ENCODE data around the gene GDF10. TPM values are rescaled to one million over a fixed set of nuclear protein-coding genes. Genes with fewer than 3 reads are reported as not detected.

GDF10 gene
- total RNA-seq, 2 experiments from 2014 or later = 0.50 to 0.56 TPM

DNA sequence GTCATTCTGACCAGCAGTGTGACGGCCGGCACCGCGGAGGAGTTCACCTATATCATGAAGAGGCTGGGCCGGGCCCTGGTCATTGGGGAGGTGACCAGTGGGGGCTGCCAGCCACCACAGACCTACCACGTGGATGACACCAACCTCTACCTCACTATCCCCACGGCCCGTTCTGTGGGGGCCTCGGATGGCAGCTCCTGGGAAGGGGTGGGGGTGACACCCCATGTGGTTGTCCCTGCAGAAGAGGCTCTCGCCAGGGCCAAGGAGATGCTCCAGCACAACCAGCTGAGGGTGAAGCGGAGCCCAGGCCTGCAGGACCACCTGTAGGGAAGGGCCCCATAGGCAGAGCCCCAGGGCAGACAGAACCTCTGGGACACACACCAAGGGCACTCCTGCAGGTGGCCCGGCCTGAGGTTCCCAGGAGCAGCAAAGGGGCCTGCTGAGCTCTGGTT lies 57.2 kb downstream of the GDF10 start:
- Mint-ChIP-seq H3K27ac (no peak overlapping the region), H3K4me1 (ENCODE audit: low read depth) (no peaks in the 10 kb centered on the region), H3K36me3 (no peaks in the 10 kb centered on the region), H3K9me3 (no peaks in the 10 kb centered on the region), H3K4me3 (no peak overlapping the region), H3K27me3 (no peaks in the 10 kb centered on the region)
- intact Hi-C loops (cut with micrococcal nuclease) = no loop called here
- ChIA-PET CTCF (interaction anchor here (2.2 kb wide), 1 partner anchor 17 kb away, joined by 10 read pairs; no protein-coding TSS in a partner anchor), POLR2A (no interaction called here)
- DNase-seq = no peak

DNA sequence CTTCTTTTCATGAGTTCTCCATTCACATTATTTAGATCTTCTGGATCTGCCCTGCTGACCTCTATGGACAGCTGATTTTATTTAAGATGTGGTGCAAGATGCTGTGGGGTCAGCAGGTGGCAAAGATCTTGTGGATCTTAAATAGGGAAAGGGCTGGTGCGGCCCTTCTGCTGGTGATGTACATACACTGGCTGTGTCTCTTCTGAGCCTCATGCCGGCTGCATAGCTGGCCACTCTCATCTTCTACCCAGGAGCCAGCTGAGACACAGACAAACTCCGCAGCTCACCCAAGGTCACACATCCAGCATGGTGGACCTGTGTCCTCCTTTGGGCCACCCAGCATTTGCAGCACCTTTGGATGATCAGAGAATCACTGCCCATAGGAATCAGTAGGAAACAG lies 57.9 kb downstream of the GDF10 start:
- ChIA-PET CTCF (interaction anchor here (2.2 kb wide), 1 partner anchor 17 kb away, joined by 10 read pairs; no protein-coding TSS in a partner anchor), POLR2A (no interaction called here)
- Mint-ChIP-seq H3K4me3 (no peak overlapping the region), H3K27ac (no peak overlapping the region), H3K4me1 (ENCODE audit: low read depth) (no peaks in the 10 kb centered on the region), H3K9me3 (no peaks in the 10 kb centered on the region), H3K36me3 (no peaks in the 10 kb centered on the region), H3K27me3 (no peaks in the 10 kb centered on the region)
- DNase-seq = no peak
- intact Hi-C loops (cut with micrococcal nuclease) = no loop called here

DNA sequence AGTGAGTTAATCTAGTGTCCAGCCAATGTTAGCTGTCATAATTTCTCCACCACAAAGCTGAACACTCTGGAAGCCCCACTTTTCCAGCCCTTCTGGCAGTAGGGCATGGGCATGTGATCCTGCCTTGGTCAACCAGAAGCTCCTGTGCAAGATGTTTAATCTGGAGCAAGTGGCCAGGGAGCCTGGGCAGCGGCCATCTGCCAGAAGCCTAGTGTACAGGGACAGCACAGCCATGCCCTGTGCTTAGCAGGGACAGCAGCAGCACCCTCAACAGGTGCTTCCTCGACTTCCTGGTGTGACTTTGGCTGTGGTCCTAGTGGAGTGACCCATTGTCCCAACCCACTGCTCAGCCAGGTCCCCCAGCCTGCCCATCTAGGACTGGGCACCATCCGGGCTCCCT lies 58.5 kb downstream of the GDF10 start:
- H3K4me3 Mint-ChIP-seq = no peak overlapping the region
- no peaks in the 10 kb centered on the region for H3K36me3 Mint-ChIP-seq
- DNase-seq = no peak
- intact Hi-C loops (cut with micrococcal nuclease) = no loop called here
- H3K27ac Mint-ChIP-seq = no peak overlapping the region
- ChIA-PET CTCF (interaction anchor here (2.2 kb wide), 1 partner anchor 18 kb away, joined by 10 read pairs; no protein-coding TSS in a partner anchor), POLR2A (no interaction called here)
- H3K27me3 Mint-ChIP-seq = no peaks in the 10 kb centered on the region
- H3K9me3 Mint-ChIP-seq = no peaks in the 10 kb centered on the region
- H3K4me1 Mint-ChIP-seq (ENCODE audit: low read depth) = no peaks in the 10 kb centered on the region

DNA sequence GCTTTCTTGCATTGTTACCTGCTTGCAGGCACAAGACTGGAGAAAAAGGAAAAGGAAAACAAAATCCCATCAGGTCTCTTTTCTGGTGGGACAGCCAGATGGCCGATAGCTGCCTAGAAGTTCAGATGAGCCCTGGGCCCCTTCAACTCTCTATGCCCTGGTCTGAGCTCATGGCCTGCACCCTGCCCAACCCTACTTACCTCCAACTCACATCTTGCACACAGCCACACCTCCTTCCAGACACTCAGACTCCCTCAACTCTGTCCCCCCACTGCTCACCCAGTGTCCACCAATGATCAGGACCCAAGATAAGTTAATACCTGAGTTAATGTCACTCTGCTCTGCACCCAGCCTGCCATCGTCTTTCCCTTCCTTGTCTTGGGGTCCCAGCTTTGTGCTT lies 59.1 kb downstream of the GDF10 start:
- Mint-ChIP-seq H3K4me3 (no peak overlapping the region), H3K27me3 (no peaks in the 10 kb centered on the region), H3K9me3 (no peaks in the 10 kb centered on the region), H3K4me1 (ENCODE audit: low read depth) (no peaks in the 10 kb centered on the region), H3K27ac (no peak overlapping the region), H3K36me3 (no peaks in the 10 kb centered on the region)
- ChIA-PET CTCF (interaction anchor here (0.9 to 2.2 kb wide), 2 partner anchors 18 kb away, joined by 3 to 10 read pairs; no protein-coding TSS in a partner anchor), POLR2A (no interaction called here)
- no peak for DNase-seq
- intact Hi-C loops (cut with micrococcal nuclease) = no loop called here

DNA sequence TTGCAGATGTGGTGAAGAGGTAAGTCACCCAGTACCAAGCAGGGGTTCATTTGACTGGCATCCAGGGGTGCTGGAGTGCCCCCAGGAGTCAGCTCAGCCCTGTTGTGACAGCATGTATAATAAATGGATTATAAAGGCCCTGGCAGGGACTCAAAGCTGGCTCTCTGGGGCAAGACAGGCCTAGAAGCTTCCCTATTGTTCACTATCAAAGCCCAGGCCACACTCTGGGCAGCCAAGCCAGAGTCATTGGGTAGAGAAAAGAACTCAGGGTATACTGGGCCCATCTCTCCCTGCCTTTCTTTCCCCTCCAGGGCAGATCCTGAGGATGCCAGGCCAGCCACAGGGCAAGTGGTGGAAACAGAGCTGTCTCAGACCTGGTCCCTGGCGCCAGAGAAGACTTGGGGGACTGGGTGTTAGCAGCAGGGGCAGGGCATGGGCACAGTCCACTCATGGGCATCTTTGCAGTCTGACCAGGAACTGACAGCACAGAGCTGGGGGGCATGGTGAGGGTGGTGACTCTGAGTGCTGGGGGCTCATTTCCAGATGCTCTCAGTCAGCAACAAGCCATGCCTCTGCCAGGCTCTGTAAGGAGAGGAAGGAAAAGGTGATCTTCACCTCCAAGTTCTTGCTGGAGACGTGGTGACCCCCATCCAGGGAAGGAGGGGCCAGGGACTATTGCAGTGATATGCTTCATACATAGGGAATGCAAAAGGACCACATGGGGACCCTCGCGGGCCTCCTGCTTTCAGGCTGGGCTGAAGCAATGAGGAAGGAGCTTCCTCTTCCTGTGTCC lies 59.8 kb downstream of the GDF10 start:
- no peak for DNase-seq
- ChIA-PET POLR2A (no interaction called here), CTCF (interaction anchor here (0.9 kb wide), 1 partner anchor 19 kb away, joined by 3 read pairs; no protein-coding TSS in a partner anchor)
- Mint-ChIP-seq H3K4me1 (ENCODE audit: low read depth) (no peaks in the 10 kb centered on the region), H3K27ac (no peak overlapping the region), H3K4me3 (no peak overlapping the region), H3K9me3 (no peaks in the 10 kb centered on the region), H3K27me3 (no peaks in the 10 kb centered on the region), H3K36me3 (no peaks in the 10 kb centered on the region)
- intact Hi-C loops (cut with micrococcal nuclease) = no loop called here

DNA sequence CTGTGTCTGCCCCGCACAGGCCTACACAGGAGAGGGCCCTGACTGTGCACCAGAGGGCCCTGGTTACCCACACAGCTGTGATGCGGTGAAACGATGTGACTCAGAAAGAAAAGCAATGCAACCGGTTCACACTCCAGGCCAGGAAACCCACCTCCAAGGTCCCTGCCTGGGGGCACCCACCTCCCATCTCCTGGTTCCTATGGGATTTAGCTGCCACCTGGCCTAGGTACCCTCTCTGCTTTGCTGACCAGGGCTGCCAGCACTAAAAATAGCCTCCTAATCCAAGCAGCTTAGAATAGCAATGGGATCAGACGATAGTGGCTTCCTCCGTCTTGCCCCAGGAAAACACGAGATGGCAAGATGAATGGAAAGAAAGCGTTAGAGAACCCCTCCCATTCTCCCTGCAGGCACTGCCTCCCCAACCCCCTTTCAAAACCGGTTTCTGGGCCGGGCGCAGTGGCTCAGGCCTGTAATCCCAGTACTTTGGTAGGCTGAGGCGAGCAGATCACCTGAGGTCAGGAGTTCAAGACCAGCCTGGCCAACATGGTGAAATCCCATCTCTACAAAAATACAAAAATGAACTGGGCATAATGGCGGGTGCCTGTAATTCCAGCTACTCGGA lies 60.5 kb downstream of the GDF10 start:
- intact Hi-C loops (cut with micrococcal nuclease) = loop anchor here (1.0 kb wide), 1 partner anchor 24 kb away; the partner anchor contains the start of gene ZNF488
- H3K4me3 Mint-ChIP-seq = no peak overlapping the region
- H3K9me3 Mint-ChIP-seq = no peaks in the 10 kb centered on the region
- no peaks in the 10 kb centered on the region for H3K4me1 Mint-ChIP-seq (ENCODE audit: low read depth)
- no peak for DNase-seq
- no peaks in the 10 kb centered on the region for H3K36me3 Mint-ChIP-seq
- no peaks in the 10 kb centered on the region for H3K27me3 Mint-ChIP-seq
- CTCF ChIA-PET = no interaction called here
- POLR2A ChIA-PET = no interaction called here
- no peak overlapping the region for H3K27ac Mint-ChIP-seq

DNA sequence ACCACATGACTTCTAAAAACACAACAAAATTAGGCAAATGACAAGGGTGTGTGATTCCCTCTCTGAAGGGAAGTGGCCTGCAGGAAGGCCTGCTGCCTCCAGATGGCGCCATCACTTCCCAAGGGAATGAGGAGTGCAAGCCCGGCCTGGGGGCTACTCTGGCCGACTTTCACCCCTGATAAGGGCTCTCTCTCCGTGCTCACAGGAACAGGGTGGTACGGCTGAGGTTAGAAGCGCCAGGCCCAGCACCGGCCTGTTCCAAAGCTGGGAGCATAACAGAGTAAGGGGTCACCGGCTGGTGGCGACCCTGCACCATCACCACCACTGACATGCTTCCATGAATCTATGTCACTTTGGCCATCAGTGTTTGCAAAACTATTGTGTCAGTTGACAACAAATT lies 61.3 kb downstream of the GDF10 start:
- ChIA-PET POLR2A (no interaction called here), CTCF (interaction anchor here (1.1 to 1.7 kb wide), 4 partner anchors 14 to 43 kb away, joined by 3 to 4 read pairs (median 4); no protein-coding TSS in a partner anchor)
- Mint-ChIP-seq H3K4me1 (ENCODE audit: low read depth) (no peaks in the 10 kb centered on the region), H3K4me3 (no peak overlapping the region), H3K36me3 (no peaks in the 10 kb centered on the region), H3K27me3 (no peaks in the 10 kb centered on the region), H3K9me3 (no peaks in the 10 kb centered on the region), H3K27ac (no peak overlapping the region)
- intact Hi-C loops (cut with micrococcal nuclease) = loop anchor here (1.0 kb wide), 1 partner anchor 23 kb away; the partner anchor contains the start of gene ZNF488
- DNase-seq = peak; percentile 50

DNA sequence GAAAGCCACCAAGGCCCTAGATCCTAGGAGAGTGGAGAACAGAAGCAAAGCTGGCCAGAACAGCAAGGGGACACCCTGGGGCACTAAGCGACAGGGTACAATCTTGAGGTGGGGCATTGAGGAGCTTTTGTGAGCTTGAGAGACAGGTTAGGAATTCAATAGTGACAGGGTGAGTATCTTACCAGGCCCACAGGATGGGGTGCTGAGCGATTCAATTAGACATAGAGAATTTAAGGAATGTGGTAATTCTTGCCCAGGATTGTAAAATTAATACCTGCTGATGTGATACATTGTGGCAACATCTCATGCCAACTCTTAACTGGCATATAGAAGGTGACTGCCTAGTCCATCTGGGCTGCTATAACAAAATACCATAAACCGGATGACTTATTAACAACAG lies 62.2 kb downstream of the GDF10 start:
- no peaks in the 10 kb centered on the region for H3K9me3 Mint-ChIP-seq
- no peaks in the 10 kb centered on the region for H3K36me3 Mint-ChIP-seq
- no peak overlapping the region for H3K4me3 Mint-ChIP-seq
- POLR2A ChIA-PET = no interaction called here
- CTCF ChIA-PET = interaction anchor here (1.1 to 2.2 kb wide), 6 partner anchors 13 to 338 kb away, joined by 3 to 6 read pairs (median 4); no protein-coding TSS in a partner anchor
- intact Hi-C loops (cut with micrococcal nuclease) = no loop called here
- DNase-seq = no peak
- no peaks in the 10 kb centered on the region for H3K27me3 Mint-ChIP-seq
- H3K4me1 Mint-ChIP-seq (ENCODE audit: low read depth) = no peaks in the 10 kb centered on the region
- no peak overlapping the region for H3K27ac Mint-ChIP-seq

Other genes starting within 250 kb of the GDF10 start
- not detected for gene GDF2, start 22.3 kb downstream of the GDF10 start, total RNA-seq
- gene RBP3, start 48.2 kb downstream of the GDF10 start, total RNA-seq = not detected
- gene ZNF488, start 84.1 kb downstream of the GDF10 start, total RNA-seq = under 1 TPM; 0.27 to 0.38 TPM
- gene ANXA8, start 183.9 kb downstream of the GDF10 start, total RNA-seq = not detected
- gene FAM25G, start 191.5 kb downstream of the GDF10 start, total RNA-seq = not detected
- 1 to 10 TPM; 6.6 to 7.2 TPM for gene AGAP9, start 223.4 kb downstream of the GDF10 start, total RNA-seq

Data from activated CD4-positive, alpha-beta memory T cell treated with anti-CD3 and anti-CD28 coated beads for 36 hours (primary cell).